ENCODE measurements around the gene TSPAN14.

GRCh38 chr10:80518807-80519360, 64.8 kb downstream of the TSPAN14 start:
- no peak for TF ChIP-seq CTCF (IDR thresholded peaks at IDR 0.05)
- no peak for TF ChIP-seq EP300 (IDR thresholded peaks at IDR 0.05)
- no peak for TF ChIP-seq POLR2A (IDR thresholded peaks at IDR 0.05)
